Measurements from ENCODE around the gene LPP.

The LPP gene

GRCh38 chr3:188740010-188740409 is 586.1 kb downstream of the LPP start:
- TF ChIP-seq EZH2 (IDR thresholded peaks at IDR 0.05; ENCODE audit: borderline replicate concordance, low read length) (no peak), CTCF (IDR thresholded peaks at IDR 0.05; ENCODE audit: low read length) (no peak)
- H2AFZ ChIP-seq (ENCODE audit: low read length), result no peak overlapping the region
- no peaks in the 10 kb centered on the region for H3K27me3 ChIP-seq (ENCODE audit: insufficient read depth, low read length)
- H3K27ac ChIP-seq (ENCODE audit: low read depth, low read length, poor library complexity, severe bottlenecking), result no peak overlapping the region
- H3F3A ChIP-seq (ENCODE audit: insufficient read depth, low read length), result no peaks in the 10 kb centered on the region
- H3K4me2 ChIP-seq (ENCODE audit: low read length), result no peak overlapping the region
- no peak overlapping the region for H3K9ac ChIP-seq (ENCODE audit: low read length)
- no peaks in the 10 kb centered on the region for H3K9me3 ChIP-seq (ENCODE audit: low read length)
- H3K36me3 ChIP-seq (ENCODE audit: insufficient read depth, low read length), result no peaks in the 10 kb centered on the region
- no peaks in the 10 kb centered on the region for H4K20me1 ChIP-seq (ENCODE audit: insufficient read depth, low read length)
- H3K4me1 ChIP-seq (ENCODE audit: insufficient read depth, low read length, severe bottlenecking), result no peaks in the 10 kb centered on the region
- H3K9me2 ChIP-seq (ENCODE audit: low read depth, low read length), result no peaks in the 10 kb centered on the region
- no peaks in the 10 kb centered on the region for H3K79me2 ChIP-seq (ENCODE audit: insufficient read depth, low read length)
- no peak overlapping the region for H3K4me3 ChIP-seq (ENCODE audit: low read depth, low read length, poor library complexity, severe bottlenecking)

GRCh38 chr3:188742755-188743550 is 589.0 kb downstream of the LPP start:
- Histone ChIP-seq H3K4me2 (ENCODE audit: low read length) (no peak overlapping the region), H4K20me1 (ENCODE audit: insufficient read depth, low read length) (no peaks in the 10 kb centered on the region), H3K79me2 (ENCODE audit: insufficient read depth, low read length) (no peaks in the 10 kb centered on the region), H3F3A (ENCODE audit: insufficient read depth, low read length) (no peaks in the 10 kb centered on the region), H3K36me3 (ENCODE audit: insufficient read depth, low read length) (no peaks in the 10 kb centered on the region), H3K4me3 (ENCODE audit: low read depth, low read length, poor library complexity, severe bottlenecking) (no peak overlapping the region), H3K4me1 (ENCODE audit: insufficient read depth, low read length, severe bottlenecking) (peaks cover 7% of the 10 kb centered on the region), H3K9me2 (ENCODE audit: low read depth, low read length) (no peaks in the 10 kb centered on the region), H3K27me3 (ENCODE audit: insufficient read depth, low read length) (no peaks in the 10 kb centered on the region), H3K9me3 (ENCODE audit: low read length) (no peaks in the 10 kb centered on the region), H3K27ac (ENCODE audit: low read depth, low read length, poor library complexity, severe bottlenecking) (no peak overlapping the region), H3K9ac (ENCODE audit: low read length) (no peak overlapping the region), H2AFZ (ENCODE audit: low read length) (no peak overlapping the region)
- TF ChIP-seq CTCF (IDR thresholded peaks at IDR 0.05; ENCODE audit: low read length) (no peak), EZH2 (IDR thresholded peaks at IDR 0.05; ENCODE audit: borderline replicate concordance, low read length) (no peak)

GRCh38 chr3:188744166-188744565 is 590.2 kb downstream of the LPP start:
- H3K79me2 ChIP-seq (ENCODE audit: insufficient read depth, low read length), result no peaks in the 10 kb centered on the region
- H3K36me3 ChIP-seq (ENCODE audit: insufficient read depth, low read length), result no peaks in the 10 kb centered on the region
- no peak overlapping the region for H3K4me3 ChIP-seq (ENCODE audit: low read depth, low read length, poor library complexity, severe bottlenecking)
- H3K4me1 ChIP-seq (ENCODE audit: insufficient read depth, low read length, severe bottlenecking), result peaks cover 7% of the 10 kb centered on the region
- H3K27ac ChIP-seq (ENCODE audit: low read depth, low read length, poor library complexity, severe bottlenecking), result no peak overlapping the region
- TF ChIP-seq EZH2 (IDR thresholded peaks at IDR 0.05; ENCODE audit: borderline replicate concordance, low read length), result no peak
- no peak for TF ChIP-seq CTCF (IDR thresholded peaks at IDR 0.05; ENCODE audit: low read length)
- H4K20me1 ChIP-seq (ENCODE audit: insufficient read depth, low read length), result no peaks in the 10 kb centered on the region
- no peaks in the 10 kb centered on the region for H3K9me2 ChIP-seq (ENCODE audit: low read depth, low read length)
- H3K4me2 ChIP-seq (ENCODE audit: low read length), result no peak overlapping the region
- H3K9ac ChIP-seq (ENCODE audit: low read length), result no peak overlapping the region
- no peak overlapping the region for H2AFZ ChIP-seq (ENCODE audit: low read length)
- no peaks in the 10 kb centered on the region for H3F3A ChIP-seq (ENCODE audit: insufficient read depth, low read length)
- H3K9me3 ChIP-seq (ENCODE audit: low read length), result no peaks in the 10 kb centered on the region
- no peaks in the 10 kb centered on the region for H3K27me3 ChIP-seq (ENCODE audit: insufficient read depth, low read length)
